Caki2 (cell line): ENCODE data around the gene SF3A2. TPM values are rescaled to one million over a fixed set of nuclear protein-coding genes. Genes with fewer than 3 reads are reported as not detected.

Experiments used
- DNase-seq: peaks from one replicate; pipeline ENCODE4 v3.0.0-alpha.2; 2015; ENCODE audit warnings: low read depth
- in situ Hi-C: cut with HindIII; loops from 2 replicates; pipeline ENCODE4 v1.10.0; 2016; ENCODE audit warnings: low sequenced_read_pairs, low pct_unique_long_range_greater_than_20kb, mixed read lengths
- total RNA-seq: library from RNA; depleted of rRNA; stranded (reverse); fragments of >200 nt; shearing (Covaris generic); gene quantifications from 2 replicates; pipeline ENCODE4 v1.2.3, GENCODE V29; 2014; ENCODE audit warnings: low replicate concordance

SF3A2 gene
- total RNA-seq, 1 experiment from 2014 or later, result 23.2 TPM

- DNase-seq, result no peak
- in situ Hi-C loops, result no loop called here
These were observed 13.2 kb upstream of the SF3A2 start for GRCh38 chr19:2223391-2223790.

DNA sequence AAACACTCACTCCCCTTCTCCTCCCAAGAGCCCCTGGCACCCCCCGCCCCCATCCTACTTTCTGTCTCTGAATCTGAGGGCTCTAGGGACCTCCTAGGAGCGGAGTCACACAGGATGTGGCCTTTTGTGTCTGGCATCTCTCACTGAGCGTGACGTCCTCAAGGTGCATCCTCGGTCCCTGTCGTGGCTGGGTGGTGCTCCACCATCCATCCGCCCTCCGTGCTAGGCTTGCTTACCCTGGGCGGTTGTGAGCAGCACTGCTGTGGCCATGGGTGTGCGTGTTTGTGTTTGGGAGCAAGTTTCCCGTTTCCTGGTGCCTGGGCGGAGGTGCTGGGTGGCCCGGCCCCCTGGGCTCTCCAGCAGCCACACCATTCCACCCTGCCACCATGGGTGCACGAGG, 12.7 kb upstream of the SF3A2 start:
- in situ Hi-C loops, result no loop called here
- DNase-seq, result no peak

- DNase-seq, result no peak
- in situ Hi-C loops, result no loop called here
These were observed 11.8 kb upstream of the SF3A2 start for GRCh38 chr19:2224754-2225349.

- in situ Hi-C loops, result no loop called here
- no peak for DNase-seq
These were observed 11.1 kb upstream of the SF3A2 start for GRCh38 chr19:2225415-2226050.

DNA sequence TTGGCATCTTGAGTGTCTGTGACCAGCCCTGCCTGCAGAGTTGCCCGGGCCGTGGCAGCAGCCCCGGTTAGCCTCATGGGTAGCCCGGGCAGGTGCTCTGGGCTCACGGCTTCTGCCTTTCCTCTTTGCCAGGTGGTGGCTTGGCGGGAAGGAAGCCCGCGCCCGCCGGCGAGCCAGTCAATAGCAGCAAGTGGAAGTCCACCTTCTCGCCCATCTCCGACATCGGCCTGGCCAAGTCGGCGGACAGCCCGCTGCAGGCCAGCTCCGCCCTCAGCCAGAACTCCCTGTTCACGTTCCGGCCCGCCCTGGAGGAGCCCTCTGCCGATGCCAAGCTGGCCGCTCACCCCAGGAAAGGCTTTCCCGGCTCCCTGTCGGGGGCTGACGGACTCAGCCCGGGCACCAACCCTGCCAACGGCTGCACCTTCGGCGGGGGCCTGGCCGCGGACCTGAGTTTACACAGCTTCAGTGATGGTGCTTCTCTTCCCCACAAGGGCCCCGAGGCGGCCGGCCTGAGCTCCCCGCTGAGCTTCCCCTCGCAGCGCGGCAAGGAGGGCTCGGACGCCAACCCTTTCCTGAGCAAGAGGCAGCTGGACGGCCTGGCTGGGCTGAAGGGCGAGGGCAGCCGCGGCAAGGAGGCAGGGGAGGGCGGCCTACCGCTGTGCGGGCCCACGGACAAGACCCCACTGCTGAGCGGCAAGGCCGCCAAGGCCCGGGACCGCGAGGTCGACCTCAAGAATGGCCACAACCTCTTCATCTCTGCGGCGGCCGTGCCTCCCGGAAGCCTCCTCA, 10.4 kb upstream of the SF3A2 start:
- DNase-seq, result no peak
- in situ Hi-C loops, result no loop called here

- DNase-seq, result no peak
- in situ Hi-C loops, result no loop called here
These were observed 9.7 kb upstream of the SF3A2 start for GRCh38 chr19:2226840-2227360.

- in situ Hi-C loops, result no loop called here
- DNase-seq, result no peak
These were observed 9.0 kb upstream of the SF3A2 start for GRCh38 chr19:2227415-2228156.

DNA sequence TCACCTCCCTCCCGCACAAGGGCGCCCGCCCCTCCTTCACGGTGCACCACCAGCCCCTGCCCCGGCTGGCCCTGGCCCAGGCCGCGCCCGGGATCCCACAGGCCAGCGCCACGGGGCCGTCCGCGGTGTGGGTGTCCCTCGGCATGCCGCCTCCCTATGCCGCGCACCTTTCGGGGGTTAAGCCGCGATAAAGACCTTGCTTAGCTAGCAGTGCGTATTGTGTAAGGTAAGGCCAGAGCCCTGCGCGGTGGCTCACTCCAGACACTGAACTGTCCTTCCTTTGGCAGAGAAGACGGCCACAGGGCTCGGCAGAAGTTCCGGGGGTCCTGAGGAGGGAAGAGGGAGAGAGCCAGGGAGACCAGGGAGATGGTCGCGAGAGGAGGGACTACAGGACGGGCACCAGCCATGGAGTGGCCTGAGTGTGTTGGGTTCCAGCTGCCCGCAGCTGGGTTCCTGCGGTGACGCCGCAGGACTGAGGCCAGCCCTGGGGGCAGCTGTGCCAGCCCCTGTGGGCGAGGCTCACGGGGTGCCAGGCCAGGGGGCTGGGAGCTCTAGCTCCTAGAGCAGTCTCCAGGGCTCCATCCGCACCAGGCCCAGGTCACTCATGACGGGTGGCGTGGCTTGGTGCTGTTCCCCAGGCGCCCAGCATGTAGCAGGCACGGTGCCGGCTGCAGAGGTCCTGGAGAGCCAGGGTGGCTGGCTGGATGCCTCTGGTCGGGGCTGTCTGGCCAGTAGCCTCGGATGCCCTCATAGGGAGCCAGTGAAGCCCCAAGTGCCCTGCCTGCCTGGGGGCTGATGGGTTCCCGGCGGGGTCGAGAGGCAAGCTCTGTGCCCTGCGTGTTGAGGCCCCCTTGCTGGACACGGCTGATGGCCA, 8.2 kb upstream of the SF3A2 start:
- no peak for DNase-seq
- in situ Hi-C loops, result no loop called here

GRCh38 chr19:2229103-2230032, 7.3 kb upstream of the SF3A2 start:
- no peak for DNase-seq
- in situ Hi-C loops, result no loop called here

- no peak for DNase-seq
- in situ Hi-C loops, result no loop called here
These were observed 6.5 kb upstream of the SF3A2 start for GRCh38 chr19:2230033-2230531.

DNA sequence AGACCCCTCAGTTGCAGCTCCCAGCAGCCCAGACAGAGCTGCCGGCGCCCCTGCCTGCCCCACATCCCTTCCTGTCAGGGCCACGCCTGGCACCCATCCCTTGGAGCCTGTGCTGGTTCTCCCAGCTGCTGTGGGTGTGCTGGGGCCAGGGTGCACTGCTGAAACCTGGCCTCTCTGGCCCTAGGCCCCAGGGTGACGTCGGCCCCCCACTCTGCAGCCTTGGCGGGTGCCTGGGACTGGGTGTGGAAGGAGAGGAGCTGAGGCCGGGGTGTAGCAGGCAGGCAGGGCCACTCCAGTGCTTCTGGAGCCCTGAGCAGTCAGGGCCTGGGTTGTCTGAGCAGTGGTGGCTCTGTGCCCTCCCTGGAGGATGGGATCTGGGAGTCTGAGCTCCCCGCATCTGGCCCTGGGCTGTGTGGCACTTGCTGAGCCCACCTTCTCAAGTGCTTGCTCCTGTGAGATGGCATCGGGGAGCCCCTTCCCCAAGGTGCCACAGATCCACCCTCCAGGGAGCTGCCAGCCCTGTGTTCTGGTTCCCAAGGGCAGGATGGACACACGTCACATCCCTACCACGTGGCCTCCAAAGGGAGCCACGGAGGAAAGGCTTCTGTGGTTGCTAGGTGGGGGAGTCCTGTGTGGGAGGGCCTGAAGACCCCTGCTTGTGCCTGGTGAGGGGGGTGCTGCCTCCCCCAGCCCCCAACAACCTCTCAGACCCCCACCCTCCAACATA, 5.7 kb upstream of the SF3A2 start:
- in situ Hi-C loops, result no loop called here
- DNase-seq, result no peak

GRCh38 chr19:2231621-2232221, 4.9 kb upstream of the SF3A2 start:
- DNase-seq, result no peak
- in situ Hi-C loops, result no loop called here

DNA sequence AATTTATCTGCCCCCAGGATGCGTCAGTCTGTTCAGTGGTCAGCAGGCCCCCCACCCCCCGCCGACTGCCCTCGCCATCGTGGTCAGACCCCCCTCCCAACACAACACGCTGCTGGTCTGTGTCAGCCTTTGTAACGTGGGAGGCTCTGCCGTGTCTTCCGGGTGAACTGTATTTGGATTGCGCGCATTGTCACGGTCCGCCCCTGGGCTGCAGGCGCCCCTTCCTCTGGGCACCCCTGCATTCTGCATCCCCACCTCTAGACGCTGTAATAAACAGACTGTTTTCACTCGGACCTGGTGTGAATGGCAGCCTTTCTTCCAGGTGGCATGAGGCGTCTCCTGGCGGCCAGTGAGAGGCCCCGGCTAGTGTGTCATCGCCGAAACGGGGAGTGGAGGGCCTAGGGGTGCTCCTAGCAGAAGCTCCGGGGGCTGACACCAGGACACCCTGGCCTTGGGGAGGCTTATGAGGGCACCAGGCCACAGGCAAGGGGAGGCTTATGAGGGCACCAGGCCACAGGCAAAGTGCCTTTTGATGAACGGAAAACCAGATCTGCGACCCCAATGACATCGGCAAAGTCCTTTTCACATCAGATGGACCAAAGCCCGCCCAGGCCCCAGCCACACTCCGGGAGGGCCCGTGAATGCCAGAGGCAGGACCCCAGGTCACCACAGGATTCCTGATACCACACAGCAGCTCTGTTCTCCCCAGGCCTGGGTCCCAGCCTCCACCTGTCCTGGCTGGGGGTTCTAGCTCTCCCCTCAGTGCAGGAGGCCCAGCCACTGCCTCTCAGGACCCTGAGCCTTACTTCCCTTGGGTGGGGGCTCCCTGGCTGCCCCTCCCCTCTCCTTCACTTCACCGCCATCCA, 4.1 kb upstream of the SF3A2 start:
- in situ Hi-C loops, result no loop called here
- DNase-seq, result no peak

GRCh38 chr19:2233601-2234280, 2.9 kb upstream of the SF3A2 start:
- DNase-seq, result no peak
- in situ Hi-C loops, result no loop called here
